GM21737 (cell line): ENCODE data around the gene CD9.

Source experiments
- ATAC-seq: cut with Tn5 transposase; IDR thresholded peaks from one replicate; pipeline ENCODE4 v1.9.1; 2021; ENCODE audit warnings: mild to moderate bottlenecking, moderate library complexity; ENCODE audit not compliant: unreplicated experiment

Gene CD9

GRCh38 chr12:6273205-6273540, 73.0 kb downstream of the CD9 start:
- no peak for ATAC-seq

- no peak for ATAC-seq
Observed at GRCh38 chr12:6273541-6274230, 73.5 kb downstream of the CD9 start.

GRCh38 chr12:6274231-6275221, 74.3 kb downstream of the CD9 start:
- ATAC-seq = no peak

GRCh38 chr12:6275928-6276887, 76.0 kb downstream of the CD9 start:
- ATAC-seq = no peak

- ATAC-seq = no peak
Observed at GRCh38 chr12:6276956-6277620, 76.9 kb downstream of the CD9 start.

- peak; percentile 34 for ATAC-seq
Observed at GRCh38 chr12:6277982-6278438, 77.8 kb downstream of the CD9 start.

GRCh38 chr12:6278439-6279255, 78.4 kb downstream of the CD9 start:
- peak; percentile 66 for ATAC-seq

- no peak for ATAC-seq
Observed at GRCh38 chr12:6279256-6279628, 79.0 kb downstream of the CD9 start.

GRCh38 chr12:6279631-6280030, 79.4 kb downstream of the CD9 start:
- ATAC-seq = no peak

GRCh38 chr12:6280053-6280469, 79.9 kb downstream of the CD9 start:
- no peak for ATAC-seq

- ATAC-seq = no peak
Observed at GRCh38 chr12:6280672-6281071, 80.5 kb downstream of the CD9 start.

GRCh38 chr12:6281081-6281809, 81.0 kb downstream of the CD9 start:
- no peak for ATAC-seq

- ATAC-seq = no peak
Observed at GRCh38 chr12:6282453-6282840, 82.2 kb downstream of the CD9 start.

GRCh38 chr12:6284273-6284672, 84.1 kb downstream of the CD9 start:
- no peak for ATAC-seq

GRCh38 chr12:6285063-6285477, 84.9 kb downstream of the CD9 start:
- no peak for ATAC-seq

- no peak for ATAC-seq
Observed at GRCh38 chr12:6285532-6286306, 85.5 kb downstream of the CD9 start.
